ENCODE measurements around the gene AP1M1. TPM values are rescaled to one million over a fixed set of nuclear protein-coding genes. Genes with fewer than 3 reads are reported as not detected.

Gene AP1M1
- 47.2 TPM for polyA plus RNA-seq (2012; ENCODE audit: missing spikeins)

GRCh38 chr19:16197622-16198369 is at the start of gene AP1M1:
TSS of gene AP1M1 (plus strand) at chr19:16197911. CDS start at chr19:16198027, 116 bp downstream.
- TF ChIP-seq POLR2A (IDR thresholded peaks at IDR 0.05; ENCODE audit: low read depth, low read length), result peak; percentile 81
- peak; percentile 71; the same call in 1 of the 2 replicates for TF ChIP-seq TAF1 (IDR thresholded peaks at IDR 0.05; ENCODE audit: borderline replicate concordance, low read depth, low read length)
- TF ChIP-seq POLR2AphosphoS5 (IDR thresholded peaks at IDR 0.05; ENCODE audit: low read depth, low read length), result peak; percentile 73
- FAIRE-seq, result peak; percentile 96

GRCh38 chr19:16148443-16149229 is 49.1 kb upstream of the AP1M1 start:
- no peak for FAIRE-seq
- no peak for DNase-seq (ENCODE audit: insufficient read length)
- TF ChIP-seq POLR2A (IDR thresholded peaks at IDR 0.05; ENCODE audit: low read depth, low read length) (no peak), POLR2AphosphoS5 (IDR thresholded peaks at IDR 0.05; ENCODE audit: low read depth, low read length) (0 out of 2 replicates have a peak, but pooled peaks have one; percentile 23)

More at GRCh38 chr19:16197622-16198369, at the start of gene AP1M1:
- peak; percentile 99 for DNase-seq (ENCODE audit: insufficient read length)

- DNase-seq (ENCODE audit: insufficient read length) (no peak), FAIRE-seq (no peak)
- TF ChIP-seq POLR2A (IDR thresholded peaks at IDR 0.05; ENCODE audit: low read depth, low read length), result no peak
- no peak for TF ChIP-seq POLR2AphosphoS5 (IDR thresholded peaks at IDR 0.05; ENCODE audit: low read depth, low read length)
- no peak for TF ChIP-seq TAF1 (IDR thresholded peaks at IDR 0.05; ENCODE audit: borderline replicate concordance, low read depth, low read length)
Measured at GRCh38 chr19:16153582-16154336, 44.0 kb upstream of the AP1M1 start.

GRCh38 chr19:16154557-16154956 is 43.2 kb upstream of the AP1M1 start:
- FAIRE-seq (no peak), DNase-seq (ENCODE audit: insufficient read length) (no peak)
- TF ChIP-seq TAF1 (IDR thresholded peaks at IDR 0.05; ENCODE audit: borderline replicate concordance, low read depth, low read length) (no peak), POLR2AphosphoS5 (IDR thresholded peaks at IDR 0.05; ENCODE audit: low read depth, low read length) (no peak), POLR2A (IDR thresholded peaks at IDR 0.05; ENCODE audit: low read depth, low read length) (no peak; the same call in 1 of the 2 replicates)

- no peak for DNase-seq (ENCODE audit: insufficient read length)
- no peak for TF ChIP-seq TAF1 (IDR thresholded peaks at IDR 0.05; ENCODE audit: borderline replicate concordance, low read depth, low read length)
- 0 out of 2 replicates have a peak, but pooled peaks have one; percentile 10 for TF ChIP-seq POLR2A (IDR thresholded peaks at IDR 0.05; ENCODE audit: low read depth, low read length)
- TF ChIP-seq POLR2AphosphoS5 (IDR thresholded peaks at IDR 0.05; ENCODE audit: low read depth, low read length), result no peak
- no peak for FAIRE-seq
Measured at GRCh38 chr19:16155128-16155527, 42.6 kb upstream of the AP1M1 start.

GRCh38 chr19:16156904-16157303 is 40.8 kb upstream of the AP1M1 start:
- TF ChIP-seq POLR2AphosphoS5 (IDR thresholded peaks at IDR 0.05; ENCODE audit: low read depth, low read length) (no peak), POLR2A (IDR thresholded peaks at IDR 0.05; ENCODE audit: low read depth, low read length) (no peak; the same call in 1 of the 2 replicates), TAF1 (IDR thresholded peaks at IDR 0.05; ENCODE audit: borderline replicate concordance, low read depth, low read length) (no peak)
- DNase-seq (ENCODE audit: insufficient read length) (no peak), FAIRE-seq (no peak)

GRCh38 chr19:16157601-16158000 is 40.1 kb upstream of the AP1M1 start:
- no peak for FAIRE-seq
- no peak for DNase-seq (ENCODE audit: insufficient read length)
- TF ChIP-seq TAF1 (IDR thresholded peaks at IDR 0.05; ENCODE audit: borderline replicate concordance, low read depth, low read length), result no peak
- peak; percentile 49; the same call in 1 of the 2 replicates for TF ChIP-seq POLR2A (IDR thresholded peaks at IDR 0.05; ENCODE audit: low read depth, low read length)
- TF ChIP-seq POLR2AphosphoS5 (IDR thresholded peaks at IDR 0.05; ENCODE audit: low read depth, low read length), result peak; percentile 77

- no peak for DNase-seq (ENCODE audit: insufficient read length)
- TF ChIP-seq POLR2AphosphoS5 (IDR thresholded peaks at IDR 0.05; ENCODE audit: low read depth, low read length), result no peak
- no peak for TF ChIP-seq TAF1 (IDR thresholded peaks at IDR 0.05; ENCODE audit: borderline replicate concordance, low read depth, low read length)
- no peak for TF ChIP-seq POLR2A (IDR thresholded peaks at IDR 0.05; ENCODE audit: low read depth, low read length)
- FAIRE-seq, result no peak
Measured at GRCh38 chr19:16159655-16160054, 38.1 kb upstream of the AP1M1 start.

GRCh38 chr19:16160445-16160942 is 37.2 kb upstream of the AP1M1 start:
- FAIRE-seq, result no peak
- TF ChIP-seq TAF1 (IDR thresholded peaks at IDR 0.05; ENCODE audit: borderline replicate concordance, low read depth, low read length), result no peak
- no peak; the same call in 1 of the 2 replicates for TF ChIP-seq POLR2A (IDR thresholded peaks at IDR 0.05; ENCODE audit: low read depth, low read length)
- TF ChIP-seq POLR2AphosphoS5 (IDR thresholded peaks at IDR 0.05; ENCODE audit: low read depth, low read length), result peak; percentile 31; the same call in 1 of the 2 replicates
- no peak for DNase-seq (ENCODE audit: insufficient read length)

- DNase-seq (ENCODE audit: insufficient read length) (no peak), FAIRE-seq (no peak)
- no peak for TF ChIP-seq POLR2A (IDR thresholded peaks at IDR 0.05; ENCODE audit: low read depth, low read length)
- no peak for TF ChIP-seq TAF1 (IDR thresholded peaks at IDR 0.05; ENCODE audit: borderline replicate concordance, low read depth, low read length)
- TF ChIP-seq POLR2AphosphoS5 (IDR thresholded peaks at IDR 0.05; ENCODE audit: low read depth, low read length), result no peak; the same call in 1 of the 2 replicates
Measured at GRCh38 chr19:16160943-16161560, 36.7 kb upstream of the AP1M1 start.

All from GM12892 (cell line).